Endothelial cell of umbilical vein (primary cell): ENCODE measurements around the gene APBB2. TPM values are rescaled to one million over a fixed set of nuclear protein-coding genes. Genes with fewer than 3 reads are reported as not detected.

Experiments
- BruUV-seq: library from RNA; stranded (reverse); fragments of 400-500 nt; replicated peaks from 2 replicates; lab custom pipeline; 2021; lab: Mats Ljungman, UMichigan
- CTCF ChIA-PET: fragments of 300-600, 350-600 bp; sonication (Branson Sonifier 250); formaldehyde crosslinking; loops from one replicate; lab custom pipeline; 2021; ENCODE audit warnings: antibody characterized with exemption, inconsistent platforms; lab: Charles Lee
- POLR2A ChIA-PET: fragments of 300-600, 350-600 bp; sonication (Branson Sonifier 250); formaldehyde crosslinking; loops from one replicate; lab custom pipeline; 2021; ENCODE audit warnings: antibody characterized with exemption, inconsistent platforms; lab: Charles Lee
- DNase-seq: peaks from one replicate; pipeline ENCODE4 v3.0.0-alpha.2; 2011; ENCODE audit warnings: low read depth, low spot score
- FAIRE-seq: peaks from 2 replicates; lab custom pipeline; 2011; peaks lifted over from hg19 to GRCh38; lab: Jason Lieb, UNC
- H2AFZ ChIP-seq: 2 replicates; pipeline ENCODE4 v1.6.0; 2012; ENCODE audit warnings: low read depth, low read length, control low read depth, inconsistent platforms
- H3K27ac ChIP-seq: 2 replicates; pipeline ENCODE4 v1.5.1; 2011; ENCODE audit warnings: low read depth, mild to moderate bottlenecking, control low read depth, low read length, moderate library complexity; ENCODE audit not compliant: insufficient read depth
- H3K27me3 ChIP-seq, 2 experiments: 2 replicates each; pipeline versions ENCODE4 v1.6.0 to v1.6.1; 2011; ENCODE audit warnings: low read length in 2 of 2, mixed read lengths in 1 of 2; ENCODE audit not compliant: control insufficient read depth in 2 of 2, insufficient read depth in 2 of 2
- H3K36me3 ChIP-seq, 2 experiments: 2 replicates in 1 of 2; 3 replicates in 1 of 2; pipeline ENCODE4 v1.5.1; 2011; ENCODE audit warnings: low read length in 2 of 2, mild to moderate bottlenecking in 1 of 2, moderate library complexity in 1 of 2; ENCODE audit not compliant: control insufficient read depth in 2 of 2, insufficient read depth in 2 of 2; ENCODE audit errors: extremely low read depth in 1 of 2
- H3K4me1 ChIP-seq: 3 replicates; pipeline ENCODE4 v1.5.1; 2011; ENCODE audit warnings: mild to moderate bottlenecking, low read length; ENCODE audit not compliant: control insufficient read depth, insufficient read depth; ENCODE audit errors: extremely low read depth
- H3K4me2 ChIP-seq: 2 replicates; pipeline ENCODE4 v1.6.1; 2011; ENCODE audit warnings: low read length, control low read depth, mixed read lengths; ENCODE audit not compliant: insufficient read depth
- H3K4me3 ChIP-seq, 3 experiments: fragments of 200-600 bp in 1 of 3; sonication (generic), shearing (Covaris generic) in 1 of 3; replicated peaks in 1 of 3; 2 replicates each; pipeline ENCODE4 v1.5.1; 2011 to 2016; ENCODE audit warnings: control low read depth in 3 of 3, low read length in 3 of 3, mild to moderate bottlenecking in 2 of 3, inconsistent platforms in 1 of 3, low read depth in 1 of 3, moderate library complexity in 1 of 3; ENCODE audit not compliant: insufficient read depth in 1 of 3
- H3K79me2 ChIP-seq: 2 replicates; pipeline ENCODE4 v1.6.0; 2012; ENCODE audit warnings: low read length, inconsistent platforms; ENCODE audit not compliant: control insufficient read depth, insufficient read depth
- H3K9ac ChIP-seq: replicated peaks from 2 replicates; pipeline ENCODE3; 2011; ENCODE audit warnings: low read length, control low read depth; ENCODE audit not compliant: insufficient read depth; ENCODE audit errors: extremely low read depth
- H3K9me1 ChIP-seq: replicated peaks from 3 replicates; pipeline ENCODE4 v1.6.0; 2011; ENCODE audit warnings: mild to moderate bottlenecking, low read length; ENCODE audit not compliant: control insufficient read depth, insufficient read depth; ENCODE audit errors: extremely low read depth
- H3K9me3 ChIP-seq: replicated peaks from 2 replicates; pipeline ENCODE4 v1.5.1; 2012; ENCODE audit warnings: low read length, inconsistent platforms; ENCODE audit not compliant: control insufficient read depth, insufficient read depth
- H4K20me1 ChIP-seq: replicated peaks from 2 replicates; pipeline ENCODE3; 2011; ENCODE audit warnings: mild to moderate bottlenecking, low read length; ENCODE audit not compliant: control insufficient read depth, insufficient read depth; ENCODE audit errors: extremely low read depth
- CTCF ChIP-seq, 2 donors: IDR thresholded peaks; 1 replicate in 1 of 2; 2 replicates in 1 of 2; pipeline ENCODE4 v1.5.1; 2011; ENCODE audit warnings: low read length in 2 of 2, mild to moderate bottlenecking in 2 of 2, moderate library complexity in 2 of 2, control low read depth in 1 of 2, inconsistent platforms in 1 of 2, low read depth in 1 of 2; ENCODE audit not compliant: insufficient read depth in 1 of 2; ENCODE audit errors: extremely low read depth in 1 of 2
- EZH2 ChIP-seq: IDR thresholded peaks from 2 replicates; pipeline ENCODE4 v1.6.1; 2012; ENCODE audit warnings: borderline replicate concordance, low read depth, mild to moderate bottlenecking, moderate library complexity, low read length, inconsistent platforms; ENCODE audit not compliant: severe bottlenecking
- FOS ChIP-seq: IDR thresholded peaks from 2 replicates; pipeline ENCODE4 v1.6.1; 2011; ENCODE audit warnings: mild to moderate bottlenecking, low read length, moderate library complexity, borderline replicate concordance; ENCODE audit not compliant: insufficient read depth
- GATA2 ChIP-seq: IDR thresholded peaks from 2 replicates; pipeline ENCODE4 v1.7.0; 2011; ENCODE audit warnings: low read depth, mild to moderate bottlenecking, moderate library complexity, mixed read lengths, low read length; ENCODE audit not compliant: insufficient read length, insufficient read depth
- JUN ChIP-seq: IDR thresholded peaks from 2 replicates; pipeline ENCODE4 v1.6.1; 2011; ENCODE audit warnings: borderline replicate concordance, low read depth; ENCODE audit not compliant: insufficient read length, insufficient read depth
- MAX ChIP-seq: IDR thresholded peaks from 2 replicates; pipeline ENCODE4 v1.6.1; 2011; ENCODE audit not compliant: insufficient read depth, insufficient read length
- MYC ChIP-seq: IDR thresholded peaks from one replicate; pipeline ENCODE4 v1.6.1; 2011; ENCODE audit warnings: mild to moderate bottlenecking, low read depth, low read length
- POLR2A ChIP-seq: IDR thresholded peaks from 2 replicates; pipeline ENCODE4 v1.6.1; 2012; ENCODE audit warnings: low read depth, mild to moderate bottlenecking, control low read depth, low read length
- POLR2AphosphoS5 ChIP-seq: IDR thresholded peaks from 2 replicates; pipeline ENCODE4 v1.6.1; 2012; ENCODE audit warnings: low read depth, mild to moderate bottlenecking, control low read depth, low read length, moderate library complexity; ENCODE audit not compliant: insufficient read depth
- dilution Hi-C: fragments of 300-500 bp; cut with MboI; formaldehyde crosslinking; loops from one replicate; pipeline ENCODE4 v1.15.0; 2019; ENCODE audit warnings: low sequenced_read_pairs; ENCODE audit not compliant: extremely low pct_ligation_motif_present
- intact Hi-C: fragments of 100-400 bp; cut with micrococcal nuclease; formaldehyde crosslinking; loops from one replicate; pipeline ENCODE4 v1.10.0; 2022
- polyA plus RNA-seq, 4 experiments: library from polyadenylated mRNA; depleted of rRNA in 3 of 4; stranded (reverse) in 3 of 4; unstranded in 1 of 4; fragments of >200 nt; gene quantifications; 2 replicates each; pipeline versions ENCODE4 v1.2.1 to v1.2.3, GENCODE V29; 2011 to 2012; ENCODE audit warnings: missing spikeins in 1 of 4
- total RNA-seq: library from RNA; stranded (reverse); gene quantifications from 2 replicates; pipeline ENCODE4 v1.2.3, GENCODE V29; 2021

The APBB2 gene
- total and polyA plus RNA-seq, 2 donors (not counting 3 experiments of a cell fraction or from before 2014, with no cell fraction given): 79.8 to 124 TPM

- peak; percentile 21 for TF ChIP-seq JUN
- TF ChIP-seq MAX: no peak
- TF ChIP-seq CTCF (IDR thresholded peaks at IDR 0.05; ENCODE audit: extremely low read depth in 1 of 2, insufficient read depth in 1 of 2, low read depth in 1 of 2, low read length in 2 of 2): no peak
- no peak for TF ChIP-seq GATA2
- TF ChIP-seq EZH2: no peak
- TF ChIP-seq POLR2A: peak; percentile 15
- TF ChIP-seq POLR2AphosphoS5: no peak
- TF ChIP-seq MYC: no peak
- peak; percentile 74 for TF ChIP-seq FOS
- no peak overlapping the region for H2AFZ ChIP-seq
- CTCF ChIA-PET: interaction anchor here (0.6 to 2.7 kb wide), 9 partner anchors 18 to 165 kb away, joined by 3 to 15 read pairs (median 3); partner anchors contain the start of gene APBB2
- H3K4me1 ChIP-seq: peaks cover 53% of the 10 kb centered on the region
- no peaks in the 10 kb centered on the region for H3K9me1 ChIP-seq
- H3K4me3 ChIP-seq: no peak overlapping the region
- no peaks in the 10 kb centered on the region for H3K9me3 ChIP-seq
- DNase-seq: peak; percentile 95
- peaks cover 0 to 2% of the 10 kb centered on the region in 2 experiments for H3K36me3 ChIP-seq
- no peak overlapping the region for H3K4me2 ChIP-seq
- H3K27me3 ChIP-seq: no peaks in the 10 kb centered on the region
- POLR2A ChIA-PET: no interaction called here
- peaks cover 89% of the 10 kb centered on the region for H3K79me2 ChIP-seq
- no TSS peak for BruUV-seq
- H3K9ac ChIP-seq: no peak overlapping the region
- no peaks in the 10 kb centered on the region for H4K20me1 ChIP-seq
- dilution Hi-C loops (no loop called here), intact Hi-C loops (loop anchor here (2.0 to 5.0 kb wide), 2 partner anchors 35 to 71 kb away; no protein-coding TSS in a partner anchor)
- H3K27ac ChIP-seq: peak overlapping the region; percentile 87
- peak; percentile 31 for FAIRE-seq
These were observed 72.4 kb downstream of the APBB2 start for GRCh38 chr4:41141900-41142299.
